Mucosa of rectum (tissue), 2 donors: ENCODE data around the gene WDR81.

ENCODE experiments used
- H3K27ac ChIP-seq, 2 donors: one replicate each; pipeline ENCODE4 v1.7.0; 2013; ENCODE audit warnings: inconsistent platforms in 2 of 2, low read depth in 2 of 2, low read length in 2 of 2
- H3K27me3 ChIP-seq, 2 donors: one replicate each; pipeline ENCODE4 v1.7.0; 2013; ENCODE audit warnings: low read length in 2 of 2; ENCODE audit not compliant: control insufficient read depth in 2 of 2, insufficient read depth in 2 of 2
- H3K36me3 ChIP-seq, 2 donors: one replicate each; pipeline ENCODE4 v1.7.0; 2013; ENCODE audit warnings: low read length in 2 of 2; ENCODE audit not compliant: control insufficient read depth in 2 of 2, insufficient read depth in 2 of 2
- H3K4me1 ChIP-seq, 2 donors: one replicate each; pipeline ENCODE4 v1.7.0; 2013; ENCODE audit warnings: low read length in 2 of 2, mild to moderate bottlenecking in 1 of 2; ENCODE audit not compliant: control insufficient read depth in 2 of 2, insufficient read depth in 2 of 2
- H3K4me3 ChIP-seq, 2 donors: one replicate each; pipeline ENCODE4 v1.7.0; 2013; ENCODE audit warnings: low read length in 2 of 2
- H3K9ac ChIP-seq, 2 donors: one replicate each; pipeline ENCODE4 v1.7.0; 2013; ENCODE audit warnings: low read length in 2 of 2, low read depth in 1 of 2, mild to moderate bottlenecking in 1 of 2
- H3K9me3 ChIP-seq, 2 donors: one replicate each; pipeline ENCODE4 v1.7.0; 2013; ENCODE audit warnings: low read length in 2 of 2; ENCODE audit not compliant: control insufficient read depth in 2 of 2
- donor health status: healthy.
- donor health status: Normal muscosa, but diverticular disease.

Gene WDR81

DNA sequence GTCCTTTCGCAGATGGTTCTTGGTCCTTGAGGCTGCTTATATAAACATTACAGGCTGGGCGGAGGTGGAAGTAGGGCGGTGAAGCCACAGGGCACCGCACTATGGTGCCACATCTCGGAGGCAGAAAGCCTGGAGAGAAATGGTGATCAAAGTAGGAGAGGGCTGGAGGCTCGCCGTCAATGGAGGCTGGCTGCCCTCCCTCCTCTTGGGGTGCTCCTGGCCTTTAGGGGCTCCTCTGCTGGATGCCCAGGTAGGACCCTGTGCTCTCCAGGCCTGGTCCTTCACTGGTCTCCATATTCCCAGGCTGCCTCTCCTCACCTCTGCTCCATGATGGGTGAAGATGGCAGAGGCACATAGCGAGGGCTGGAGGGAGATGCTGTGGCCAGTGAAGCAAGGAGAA, 12.2 kb upstream of the WDR81 start:
- H3K4me1 ChIP-seq: peaks cover 36 to 41% of the 10 kb centered on the region in 2 donors
- H3K9ac ChIP-seq: no peak overlapping the region
- H3K27ac ChIP-seq: peak overlapping the region in 1 of 2 donors; percentile 98
- H3K36me3 ChIP-seq: peaks cover 25 to 27% of the 10 kb centered on the region in 2 donors
- no peaks in the 10 kb centered on the region for H3K27me3 ChIP-seq
- H3K4me3 ChIP-seq: no peak overlapping the region
- no peaks in the 10 kb centered on the region for H3K9me3 ChIP-seq

DNA sequence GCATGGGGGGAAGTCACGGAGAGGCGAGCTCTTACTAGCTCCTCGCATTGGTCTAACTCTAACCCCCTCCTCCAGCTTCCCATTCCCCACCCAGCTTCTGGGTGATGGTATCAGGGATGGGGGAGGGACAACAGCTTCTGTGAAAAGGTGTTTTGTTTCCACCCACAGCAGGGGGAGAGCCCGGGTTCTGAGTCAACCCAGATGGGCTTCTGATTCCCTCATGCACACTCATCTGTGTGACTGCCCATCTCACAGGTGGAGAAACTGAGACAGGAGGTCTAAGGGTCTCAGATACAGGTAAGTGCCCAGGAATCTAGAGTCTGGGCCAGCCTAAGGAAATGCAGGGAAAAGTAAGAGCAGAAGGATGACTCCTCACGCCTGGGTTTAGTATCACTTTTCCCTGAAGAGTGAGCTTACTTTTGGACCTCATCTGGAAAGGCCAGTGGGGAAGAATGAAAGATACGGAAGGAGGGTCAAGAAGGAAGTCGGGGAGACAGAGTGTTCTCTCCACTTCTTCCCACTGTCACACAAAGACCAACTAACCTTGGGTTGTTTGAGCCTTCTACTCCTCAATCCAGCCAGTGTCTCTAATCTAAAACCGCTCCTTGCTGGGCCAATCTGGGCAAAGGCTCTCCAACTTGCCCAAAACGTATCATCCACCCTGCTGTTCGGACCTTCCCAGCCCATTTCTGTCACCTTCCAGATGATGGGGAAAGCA, 11.2 kb upstream of the WDR81 start:
- Histone ChIP-seq H3K27ac (peak overlapping the region; percentile 98 to 99), H3K9ac (peak overlapping the region; percentile 52 to 65), H3K36me3 (peaks cover 17 to 21% of the 10 kb centered on the region in 2 donors), H3K27me3 (no peaks in the 10 kb centered on the region), H3K4me1 (peaks cover 42 to 47% of the 10 kb centered on the region in 2 donors), H3K4me3 (peak overlapping the region; percentile 66 to 85), H3K9me3 (no peaks in the 10 kb centered on the region)

DNA sequence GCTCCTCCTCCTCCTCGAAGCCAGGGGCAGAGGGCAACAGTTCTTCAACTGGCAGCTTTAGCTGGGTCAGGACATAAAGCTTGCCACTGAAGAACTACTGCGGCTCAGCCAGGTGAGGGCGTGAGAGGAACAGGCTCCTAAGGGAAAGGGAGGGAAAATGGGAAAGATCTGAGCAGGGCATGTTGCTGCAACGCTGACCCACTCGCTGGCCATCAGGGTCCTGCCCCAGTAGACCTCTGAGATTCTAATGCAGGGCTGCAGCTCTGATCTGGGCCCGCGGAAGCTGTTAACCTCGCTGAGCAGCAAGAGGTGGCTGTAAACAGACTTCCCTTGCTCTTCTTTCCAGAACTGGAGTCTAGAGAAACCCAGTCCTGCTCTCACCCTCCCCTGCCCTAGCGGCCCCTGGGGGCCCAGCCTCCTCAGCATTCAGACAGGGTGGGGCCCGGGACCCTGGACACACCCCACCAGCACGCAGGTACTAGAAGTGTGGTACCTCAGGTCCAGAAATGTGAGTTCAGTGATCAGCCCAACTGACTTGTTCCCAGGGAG, 10.6 kb upstream of the WDR81 start:
- H3K9ac ChIP-seq: peak overlapping the region; percentile 52 to 65
- no peaks in the 10 kb centered on the region for H3K27me3 ChIP-seq
- H3K36me3 ChIP-seq: peaks cover 17 to 21% of the 10 kb centered on the region in 2 donors
- peaks cover 40 to 44% of the 10 kb centered on the region in 2 donors for H3K4me1 ChIP-seq
- no peaks in the 10 kb centered on the region for H3K9me3 ChIP-seq
- peak overlapping the region; percentile 66 to 85 for H3K4me3 ChIP-seq
- H3K27ac ChIP-seq: peak overlapping the region; percentile 98 to 99

DNA sequence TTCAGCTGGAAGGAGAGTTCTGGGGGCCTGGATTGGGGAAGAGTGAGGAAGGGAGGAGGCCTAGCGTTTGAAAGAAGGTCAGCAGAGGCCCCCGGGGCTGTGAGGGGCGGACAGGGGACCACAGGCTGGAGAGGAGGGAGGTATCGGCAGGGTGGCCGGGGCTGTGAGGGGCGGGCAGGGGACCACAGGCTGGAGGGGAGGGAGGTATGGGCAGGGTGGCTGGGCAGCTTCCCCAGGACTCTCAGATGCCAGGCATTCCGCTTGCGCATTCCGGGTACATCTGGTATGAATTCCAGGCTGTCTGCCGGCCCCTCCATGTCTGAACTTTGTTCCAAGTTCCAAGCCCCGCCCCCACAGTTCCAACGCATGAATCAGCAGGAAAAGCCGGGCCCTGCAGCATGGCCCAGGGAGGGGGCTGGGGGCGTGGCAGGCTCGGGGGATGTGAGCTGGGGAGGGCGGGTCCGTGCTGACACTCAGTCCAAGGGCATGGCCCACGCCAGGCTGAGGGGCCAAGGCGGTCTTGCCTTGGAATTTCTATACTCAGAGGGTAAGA, 10.0 kb upstream of the WDR81 start:
- Histone ChIP-seq H3K27me3 (no peaks in the 10 kb centered on the region), H3K27ac (peak overlapping the region; percentile 98 to 99), H3K4me1 (peaks cover 40 to 44% of the 10 kb centered on the region in 2 donors), H3K4me3 (peak overlapping the region; percentile 82 to 85), H3K9ac (peak overlapping the region; percentile 83 to 91), H3K36me3 (peaks cover 17 to 21% of the 10 kb centered on the region in 2 donors), H3K9me3 (no peaks in the 10 kb centered on the region)

DNA sequence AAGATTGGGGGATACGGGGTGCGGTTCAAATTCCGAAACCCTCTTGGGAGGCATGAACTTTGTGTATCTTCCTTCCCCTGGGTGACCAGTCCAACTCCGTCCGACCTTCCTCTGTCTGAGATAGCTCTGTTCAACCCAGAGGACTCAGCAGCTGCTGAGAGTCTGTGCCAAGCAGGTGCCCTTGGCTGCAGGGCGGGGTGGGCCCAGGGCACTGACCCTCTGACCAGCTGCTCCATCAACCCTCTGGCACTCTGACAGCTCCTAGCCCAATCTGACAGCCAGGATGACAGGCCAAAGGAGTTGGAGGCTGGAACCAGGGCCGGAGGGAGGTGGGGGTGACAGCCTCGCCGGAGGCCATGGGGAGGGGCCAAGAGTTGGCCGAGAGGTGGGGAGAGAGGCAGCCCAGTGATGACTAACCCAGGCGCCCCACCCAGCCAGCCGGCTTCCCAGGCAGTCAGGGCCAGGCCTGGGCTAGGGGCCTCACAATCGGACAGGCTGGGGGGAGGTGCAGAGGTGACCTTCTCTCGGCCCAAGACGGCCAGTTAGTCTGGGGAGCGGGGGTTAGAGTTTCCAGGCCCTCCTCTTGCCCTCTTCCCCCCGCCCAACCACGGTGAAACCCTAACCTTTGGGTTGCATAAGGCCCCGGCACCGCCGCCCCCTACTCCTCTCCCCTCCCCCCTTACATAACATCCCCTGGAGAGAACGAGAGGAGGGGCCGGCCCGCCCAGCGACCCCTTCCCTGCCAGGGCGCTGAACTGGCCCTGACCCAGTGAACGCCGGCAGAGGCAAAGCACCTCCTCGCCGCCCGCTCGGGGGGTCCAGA, 9.3 kb upstream of the WDR81 start:
- H3K36me3 ChIP-seq: peaks cover 17 to 21% of the 10 kb centered on the region in 2 donors
- no peaks in the 10 kb centered on the region for H3K9me3 ChIP-seq
- peak overlapping the region; percentile 82 to 85 for H3K4me3 ChIP-seq
- peaks cover 40 to 44% of the 10 kb centered on the region in 2 donors for H3K4me1 ChIP-seq
- H3K27ac ChIP-seq: peak overlapping the region; percentile 98 to 99
- H3K27me3 ChIP-seq: no peaks in the 10 kb centered on the region
- H3K9ac ChIP-seq: peak overlapping the region; percentile 83 to 91

DNA sequence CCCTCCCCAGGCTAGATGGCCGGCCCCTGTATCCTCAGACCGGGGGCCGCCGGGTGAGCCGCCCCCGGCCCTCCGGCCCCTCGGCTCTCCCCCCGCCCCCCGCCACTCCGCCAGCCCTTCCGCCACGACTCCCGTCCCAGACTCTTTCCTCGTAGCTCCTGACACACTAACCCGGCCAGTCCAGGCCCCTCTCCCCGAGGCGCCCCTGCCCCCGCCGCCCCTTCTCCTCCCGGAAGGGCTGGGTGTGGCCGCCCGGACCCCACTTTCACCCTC, 8.8 kb upstream of the WDR81 start:
- Histone ChIP-seq H3K36me3 (peaks cover 17 to 21% of the 10 kb centered on the region in 2 donors), H3K9ac (peak overlapping the region; percentile 83 to 91), H3K4me1 (peaks cover 40 to 44% of the 10 kb centered on the region in 2 donors)

DNA sequence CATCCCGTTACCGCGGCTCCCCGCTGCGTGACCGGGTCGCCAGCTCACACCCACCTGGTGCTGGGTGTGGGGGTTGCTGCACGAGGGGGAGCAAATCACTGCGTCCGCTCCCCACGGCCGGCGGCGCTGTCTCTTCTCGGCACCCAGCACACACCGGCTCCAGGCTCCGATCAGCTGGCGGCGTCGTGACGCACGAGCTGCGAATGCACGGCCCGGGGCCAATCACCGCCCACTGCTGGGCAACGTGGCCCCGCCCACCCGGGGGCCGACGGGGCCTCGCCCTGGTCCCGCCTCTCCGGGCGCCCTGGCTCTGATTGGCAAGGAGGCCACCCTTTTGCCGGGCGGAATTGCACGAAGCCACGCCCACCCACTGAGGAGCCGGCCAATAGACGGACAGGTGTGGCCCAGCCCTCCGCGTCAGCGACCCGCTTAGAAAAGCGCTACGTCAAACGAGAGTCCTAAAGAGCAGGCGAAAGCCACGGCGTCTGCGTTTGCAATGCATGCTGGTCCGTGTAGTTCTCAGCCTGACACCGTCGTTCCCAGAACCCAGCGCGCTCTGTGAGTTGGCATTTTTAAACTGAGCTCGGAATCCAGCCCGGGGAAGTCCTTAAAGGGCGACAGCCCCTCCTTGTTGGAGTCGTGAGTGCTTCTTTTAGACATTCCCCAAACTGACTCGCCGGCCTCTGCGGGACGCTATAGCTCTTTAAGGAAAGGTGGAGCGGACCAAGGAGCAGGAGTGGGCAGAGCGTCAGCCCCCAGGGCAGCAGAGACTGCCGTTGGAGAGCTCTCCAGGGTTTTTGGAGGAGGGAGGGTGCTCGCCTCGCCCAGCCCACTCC, 8.2 kb upstream of the WDR81 start:
- H3K9ac ChIP-seq: peak overlapping the region; percentile 95 to 99
- H3K4me1 ChIP-seq: peaks cover 37 to 41% of the 10 kb centered on the region in 2 donors
- H3K4me3 ChIP-seq: peak overlapping the region; percentile 84 to 86
- H3K27me3 ChIP-seq: no peaks in the 10 kb centered on the region
- H3K36me3 ChIP-seq: peaks cover 17 to 21% of the 10 kb centered on the region in 2 donors
- H3K9me3 ChIP-seq: no peaks in the 10 kb centered on the region
- H3K27ac ChIP-seq: peak overlapping the region; percentile 99 to 100

More for the DNA sequence above, 8.8 kb upstream of the WDR81 start:
- Histone ChIP-seq H3K4me3 (peak overlapping the region; percentile 82 to 85), H3K9me3 (no peaks in the 10 kb centered on the region), H3K27ac (peak overlapping the region; percentile 98 to 99), H3K27me3 (no peaks in the 10 kb centered on the region)

DNA sequence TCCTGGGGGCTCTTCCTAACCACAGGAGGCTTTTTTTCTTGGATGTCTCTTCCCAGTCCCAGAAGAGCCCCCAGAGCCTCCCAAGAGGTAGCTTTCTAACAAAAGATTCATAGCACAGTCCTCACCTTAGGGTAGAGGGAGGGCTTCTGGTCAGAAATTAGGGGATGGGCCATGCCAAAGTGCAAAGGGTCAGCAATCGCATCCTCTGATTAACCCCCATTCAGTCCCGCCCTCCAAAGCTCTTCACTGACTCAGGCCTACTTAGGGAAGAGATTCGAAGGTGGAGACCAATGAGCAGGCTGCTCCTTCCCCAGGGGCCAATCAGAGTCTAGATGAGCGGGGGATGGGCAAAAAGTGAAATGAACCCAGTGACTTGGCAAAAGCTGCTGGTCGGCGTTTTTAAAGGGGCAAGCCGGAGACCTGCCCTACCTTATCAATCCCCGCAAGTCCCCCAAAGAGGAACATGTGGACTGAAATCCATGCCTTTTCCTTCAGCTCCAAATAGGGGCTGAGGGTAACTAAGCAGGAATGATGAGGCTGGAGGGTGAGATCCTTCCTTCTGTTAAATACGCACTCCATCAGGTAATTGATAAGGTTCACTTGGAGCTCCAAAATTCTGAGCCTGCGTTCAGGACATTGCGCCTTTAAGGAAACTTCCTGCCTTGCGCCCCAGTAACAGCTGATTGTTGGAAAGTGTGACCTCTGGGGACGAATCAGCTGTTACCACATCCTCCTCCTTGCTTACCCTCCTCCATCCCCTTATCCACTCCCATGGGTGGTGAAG, 7.4 kb upstream of the WDR81 start:
- H3K9me3 ChIP-seq: no peaks in the 10 kb centered on the region
- H3K4me3 ChIP-seq: peak overlapping the region; percentile 84 to 86
- peak overlapping the region; percentile 95 to 99 for H3K9ac ChIP-seq
- H3K27ac ChIP-seq: peak overlapping the region; percentile 99 to 100
- no peaks in the 10 kb centered on the region for H3K27me3 ChIP-seq
- H3K4me1 ChIP-seq: peaks cover 37 to 41% of the 10 kb centered on the region in 2 donors
- peaks cover 16% of the 10 kb centered on the region in 2 donors for H3K36me3 ChIP-seq
